Sciatic nerve (tissue), 2 donors: Measurements from ENCODE around the gene SDK1. TPM values are rescaled to one million over a fixed set of nuclear protein-coding genes. Genes with fewer than 3 reads are reported as not detected.

Source experiments
- ATAC-seq: fragments of 200-7000 bp; cut with Tn5 transposase; one replicate; pipeline ENCODE4 v1.9.1; 2020; ENCODE audit warnings: mild to moderate bottlenecking, moderate library complexity
- DNase-seq: peaks from one replicate; pipeline ENCODE4 v3.0.0-alpha.2; 2020; ENCODE audit warnings: low spot score
- intact Hi-C: fragments of 100-400 bp; cut with DNase I; formaldehyde crosslinking; loops from one replicate; pipeline ENCODE4 v1.14.2; 2022
- total RNA-seq: library from RNA; stranded (reverse); fragmentation: NEBNext Ultra II Directional; extraction: Animal tissue kit (Norgen Biotek cat#: 25700); gene quantifications from one replicate; pipeline ENCODE4 v1.2.1, GENCODE V29; 2021
- donor health status: DM: no; HTN: no; CAD: no.
- donor health status: DM: no; HTN: no; CAD: no.

The SDK1 gene
- total RNA-seq, 1 donor from 2014 or later: 11.2 TPM

- DNase-seq: no peak
- peak; percentile 89 for ATAC-seq
- intact Hi-C loops: no loop called here
These were observed 560.9 kb downstream of the SDK1 start for GRCh38 chr7:3861941-3862340.

DNA sequence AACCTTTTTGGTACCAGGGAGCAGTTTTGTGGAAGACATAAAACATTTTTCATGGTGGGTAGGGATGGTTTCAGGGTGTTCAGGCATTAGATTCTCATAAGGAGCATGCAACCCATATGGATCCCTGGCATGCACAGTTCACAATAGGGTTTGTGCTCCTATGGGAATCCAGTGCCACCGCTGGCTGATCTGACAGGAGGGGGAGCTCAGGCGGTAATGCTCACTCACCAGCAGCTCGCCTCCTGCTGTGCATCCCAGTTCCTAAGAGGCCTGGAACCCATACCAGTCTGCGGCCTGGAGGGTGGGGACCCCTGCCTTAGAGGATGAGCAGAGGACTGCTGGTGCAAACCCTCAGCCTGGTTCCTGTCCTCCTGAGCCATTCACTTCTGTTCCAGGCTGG lies 561.7 kb downstream of the SDK1 start:
- intact Hi-C loops: no loop called here
- ATAC-seq (no peak), DNase-seq (no peak)

DNA sequence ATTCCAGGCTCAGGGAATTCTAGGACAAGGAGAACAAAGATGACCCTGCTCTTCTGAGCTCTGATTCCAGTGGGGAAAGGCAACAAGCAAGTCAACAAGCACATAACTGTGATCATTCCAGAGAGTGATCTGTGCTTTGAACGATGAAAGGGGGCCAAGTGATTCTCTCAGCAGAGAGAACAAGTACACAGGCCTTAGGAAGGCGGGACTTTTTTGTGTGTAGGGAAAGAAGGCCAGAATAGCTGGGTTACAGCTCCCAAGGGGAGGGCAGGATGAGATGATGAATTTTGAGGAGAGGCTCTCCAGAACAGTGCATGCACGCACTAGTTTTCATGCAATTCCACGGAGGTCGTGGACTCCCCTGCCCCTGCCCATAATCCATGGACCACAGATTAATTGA lies 565.2 kb downstream of the SDK1 start:
- DNase-seq (no peak), ATAC-seq (peak; percentile 68)
- intact Hi-C loops: no loop called here

GRCh38 chr7:3867863-3868262 lies 566.8 kb downstream of the SDK1 start:
- DNase-seq (no peak), ATAC-seq (peak; percentile 65)
- intact Hi-C loops: no loop called here

- ATAC-seq (no peak), DNase-seq (no peak)
- intact Hi-C loops: no loop called here
These were observed 578.5 kb downstream of the SDK1 start for GRCh38 chr7:3879355-3880075.

DNA sequence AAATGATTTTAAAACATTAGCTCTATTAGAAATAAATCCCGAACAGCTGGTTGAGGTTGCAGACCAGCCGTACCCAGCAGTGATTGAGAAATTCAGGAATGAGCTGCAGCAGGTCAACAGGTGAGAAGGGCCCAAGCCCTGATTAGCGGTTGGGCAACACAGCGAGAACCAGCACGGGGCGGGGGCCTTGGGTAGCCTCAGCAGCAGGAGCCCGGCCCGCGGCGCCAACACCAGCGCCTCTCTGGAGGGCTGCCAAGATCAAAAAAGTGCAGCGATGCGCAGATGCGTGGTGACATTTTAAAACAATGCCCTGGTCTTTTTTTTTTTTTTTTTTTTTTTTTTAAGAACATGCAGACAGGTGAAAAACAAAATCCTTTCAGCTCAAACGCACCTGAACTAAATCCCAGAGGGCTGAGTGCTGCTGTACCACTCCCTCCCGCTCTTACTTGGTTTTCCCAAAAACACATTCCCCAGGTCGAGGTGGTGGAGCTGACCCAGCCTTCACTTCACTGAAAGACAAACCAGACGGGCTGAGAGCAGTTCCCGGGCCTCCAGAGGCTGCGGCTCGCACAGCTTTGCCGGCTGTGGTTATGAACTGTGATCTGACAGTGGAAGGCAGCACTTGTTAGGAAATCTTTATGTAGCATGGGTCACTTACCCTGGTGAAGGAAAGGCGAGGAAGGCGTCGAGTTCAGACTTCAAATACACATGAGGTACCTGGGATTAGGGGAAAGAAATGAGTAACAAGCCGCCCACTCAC lies 579.4 kb downstream of the SDK1 start:
- intact Hi-C loops: no loop called here
- no peak for ATAC-seq
- DNase-seq: no peak

DNA sequence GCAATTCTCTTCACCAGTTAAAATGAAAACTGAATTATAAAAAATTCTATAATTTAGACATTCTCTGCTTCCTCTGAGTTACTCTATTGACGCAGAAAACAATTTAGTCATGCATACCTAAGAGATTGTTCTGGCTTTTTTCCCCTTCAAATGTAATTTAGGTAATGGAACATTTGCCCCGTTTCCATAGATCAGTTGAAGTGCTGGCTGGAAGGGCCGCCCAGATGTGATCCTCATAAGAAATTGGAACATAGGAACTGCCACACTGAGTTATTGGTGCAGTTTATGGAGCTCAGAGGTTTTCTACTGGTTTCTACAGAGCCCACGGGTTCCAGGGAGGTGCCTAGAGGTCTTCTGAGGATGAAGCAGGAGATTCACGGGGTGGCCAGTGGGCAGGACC lies 581.7 kb downstream of the SDK1 start:
- ATAC-seq (no peak), DNase-seq (no peak)
- intact Hi-C loops: no loop called here

DNA sequence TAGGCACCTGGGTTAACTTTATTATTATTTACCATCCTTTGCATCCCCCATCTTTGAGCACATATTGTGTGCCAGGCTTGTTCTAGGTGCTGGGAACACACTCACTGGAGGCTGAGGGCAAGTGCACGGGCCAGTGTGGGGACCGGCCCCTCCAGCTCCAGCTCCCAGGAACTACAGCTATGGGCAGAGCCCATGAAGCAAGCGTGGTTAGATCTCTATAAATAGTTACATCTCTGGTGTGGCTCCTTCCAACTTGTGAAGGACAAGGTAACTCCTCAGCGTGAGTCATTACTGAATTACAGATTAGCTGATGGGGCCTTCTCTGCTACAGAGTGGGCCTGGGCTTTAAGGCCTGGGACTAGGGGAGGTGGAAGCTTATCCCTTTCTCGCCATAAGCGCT lies 583.5 kb downstream of the SDK1 start:
- ATAC-seq (no peak), DNase-seq (no peak)
- intact Hi-C loops: no loop called here

GRCh38 chr7:3887096-3887690 lies 586.1 kb downstream of the SDK1 start:
- intact Hi-C loops: no loop called here
- DNase-seq (no peak), ATAC-seq (peak; percentile 50)

DNA sequence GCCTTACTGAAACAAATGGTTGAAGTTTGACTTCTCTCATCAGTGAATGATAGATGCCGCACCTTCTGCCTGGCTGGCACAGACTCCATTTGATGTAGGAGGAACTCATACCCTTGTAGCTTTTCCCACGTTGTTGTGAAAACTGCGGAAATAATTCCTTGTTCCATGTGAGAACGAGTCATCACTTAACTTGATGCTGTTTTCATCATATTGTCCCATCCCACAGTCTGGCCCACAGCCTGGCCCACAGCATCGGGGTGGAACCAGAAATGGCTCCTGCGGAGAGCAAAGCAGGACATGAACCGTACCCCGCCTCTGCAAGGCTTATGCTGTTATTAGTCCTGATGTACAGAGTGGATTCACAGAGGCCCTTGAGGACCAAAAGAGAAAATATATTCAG lies 587.0 kb downstream of the SDK1 start:
- ATAC-seq (peak; percentile 26), DNase-seq (no peak)
- intact Hi-C loops: no loop called here

GRCh38 chr7:3892157-3892556 lies 591.1 kb downstream of the SDK1 start:
- intact Hi-C loops: no loop called here
- ATAC-seq: no peak
- no peak for DNase-seq

DNA sequence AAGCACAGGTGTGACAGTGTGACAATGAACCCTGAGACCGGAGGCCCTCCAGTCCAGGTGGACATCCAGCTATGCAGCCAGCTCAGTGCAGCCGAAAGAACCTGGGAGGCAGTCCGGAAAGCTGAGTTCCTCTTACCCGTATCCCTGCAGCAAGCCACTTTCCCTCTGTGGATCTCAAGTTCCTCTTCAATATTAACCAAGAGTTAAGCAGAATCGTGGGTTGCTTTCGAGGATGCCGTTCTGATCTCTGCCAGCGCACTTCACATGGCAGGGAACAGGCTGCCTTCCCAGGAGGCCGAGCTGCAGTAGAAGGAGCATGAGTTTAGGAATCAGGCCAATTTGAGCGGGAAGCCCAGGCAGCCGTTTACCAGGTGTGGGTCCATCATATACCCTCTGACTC lies 591.6 kb downstream of the SDK1 start:
- DNase-seq (no peak), ATAC-seq (no peak)
- intact Hi-C loops: no loop called here

- intact Hi-C loops: no loop called here
- DNase-seq (no peak), ATAC-seq (no peak)
These were observed 592.2 kb downstream of the SDK1 start for GRCh38 chr7:3893151-3893788.

DNA sequence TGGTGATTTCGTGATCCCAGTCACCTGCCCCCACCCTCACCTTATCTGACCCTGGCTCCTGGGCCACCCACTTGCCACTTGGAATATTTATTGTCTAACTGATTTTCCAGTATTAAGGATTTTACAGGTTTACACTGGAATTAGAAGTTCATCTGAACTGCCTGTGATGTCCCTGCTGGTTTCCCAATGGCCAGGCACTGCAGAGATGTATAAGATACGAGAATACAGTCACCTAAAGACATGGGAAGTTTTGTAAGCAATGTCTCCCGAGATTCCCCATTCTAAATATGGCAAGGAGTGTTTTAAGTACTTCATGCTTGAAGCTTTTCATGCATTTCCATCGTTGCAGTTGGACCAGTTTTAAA lies 592.7 kb downstream of the SDK1 start:
- intact Hi-C loops: no loop called here
- DNase-seq (no peak), ATAC-seq (no peak)

GRCh38 chr7:3895341-3896116 lies 594.5 kb downstream of the SDK1 start:
- ATAC-seq (no peak), DNase-seq (no peak)
- intact Hi-C loops: no loop called here

- intact Hi-C loops: no loop called here
- ATAC-seq (no peak), DNase-seq (no peak)
These were observed 595.2 kb downstream of the SDK1 start for GRCh38 chr7:3896169-3896765.

GRCh38 chr7:3897430-3898372 lies 596.6 kb downstream of the SDK1 start:
- intact Hi-C loops: no loop called here
- no peak for DNase-seq
- ATAC-seq: peak; percentile 58

- ATAC-seq (peak; percentile 32), DNase-seq (no peak)
- intact Hi-C loops: no loop called here
These were observed 598.5 kb downstream of the SDK1 start for GRCh38 chr7:3899559-3899991.
